Glutamatergic neuron (in vitro differentiated cells): ENCODE data around the gene AGR2. TPM values are rescaled to one million over a fixed set of nuclear protein-coding genes. Genes with fewer than 3 reads are reported as not detected.
A peak's percentile ranks its signal among the peaks of the same experiment; 100 is the strongest.

Experiments used
- DNase-seq: peaks from one replicate; pipeline ENCODE4 v3.0.0; 2022
- H3K27ac Mint-ChIP-seq: one replicate; pipeline ENCODE4 v1.8.0; 2020; ENCODE audit warnings: mild to moderate bottlenecking, mixed read lengths, inconsistent platforms; ENCODE audit not compliant: unreplicated experiment
- H3K27me3 Mint-ChIP-seq: one replicate; pipeline ENCODE4 v1.8.0; 2020; ENCODE audit warnings: mild to moderate bottlenecking, moderate library complexity, mixed read lengths, inconsistent platforms; ENCODE audit not compliant: unreplicated experiment
- H3K36me3 Mint-ChIP-seq: one replicate; pipeline ENCODE4 v1.8.0; 2020; ENCODE audit warnings: mild to moderate bottlenecking, mixed read lengths, inconsistent platforms; ENCODE audit not compliant: unreplicated experiment
- H3K4me1 Mint-ChIP-seq: one replicate; pipeline ENCODE4 v1.8.0; 2020; ENCODE audit warnings: mild to moderate bottlenecking, low read depth, mixed read lengths, inconsistent platforms; ENCODE audit not compliant: unreplicated experiment
- H3K4me3 Mint-ChIP-seq: one replicate; pipeline ENCODE4 v1.8.0; 2020; ENCODE audit warnings: mild to moderate bottlenecking, mixed read lengths, inconsistent platforms; ENCODE audit not compliant: unreplicated experiment
- H3K9me3 Mint-ChIP-seq: one replicate; pipeline ENCODE4 v1.8.0; 2020; ENCODE audit warnings: mild to moderate bottlenecking, moderate library complexity, mixed read lengths, inconsistent platforms; ENCODE audit not compliant: unreplicated experiment
- total RNA-seq: library from RNA; stranded (reverse); fragmentation: NEBNext Ultra II Directional; extraction: Animal tissue kit (Norgen Biotek cat#: 25700); gene quantifications from one replicate; pipeline ENCODE4 v1.2.1, GENCODE V29; 2021; ENCODE audit not compliant: unreplicated experiment
- TF ChIP-seq, protein P1 (sequence below): fragments of 200-600 bp; sonication (generic); IDR thresholded peaks from one replicate; pipeline ENCODE4 v1.5.0; 2021; ENCODE audit not compliant: partially characterized antibody, unreplicated experiment

AGR2 gene
- total RNA-seq, 1 donor from 2014 or later, result not detected

DNA sequence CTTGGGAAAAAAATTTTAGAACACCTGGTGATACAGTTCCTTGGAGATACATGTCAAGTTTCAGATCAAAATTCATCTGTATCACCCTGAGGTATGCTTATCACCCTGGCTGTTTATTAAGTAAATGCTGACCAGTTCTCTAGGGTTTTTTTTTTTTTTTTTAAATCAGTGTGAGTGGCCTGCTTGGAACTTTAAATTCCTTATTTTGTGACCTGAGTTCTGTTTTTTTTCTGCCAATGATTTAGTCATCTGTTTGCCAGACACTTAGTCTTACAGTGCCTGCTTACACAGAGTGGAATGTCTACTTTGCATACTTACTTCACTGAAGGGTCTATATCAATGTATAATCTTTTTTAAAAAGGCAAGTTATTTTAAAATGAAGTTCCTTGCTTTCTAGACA is 49.4 kb downstream of the AGR2 start:
- TF ChIP-seq, protein P1, sequence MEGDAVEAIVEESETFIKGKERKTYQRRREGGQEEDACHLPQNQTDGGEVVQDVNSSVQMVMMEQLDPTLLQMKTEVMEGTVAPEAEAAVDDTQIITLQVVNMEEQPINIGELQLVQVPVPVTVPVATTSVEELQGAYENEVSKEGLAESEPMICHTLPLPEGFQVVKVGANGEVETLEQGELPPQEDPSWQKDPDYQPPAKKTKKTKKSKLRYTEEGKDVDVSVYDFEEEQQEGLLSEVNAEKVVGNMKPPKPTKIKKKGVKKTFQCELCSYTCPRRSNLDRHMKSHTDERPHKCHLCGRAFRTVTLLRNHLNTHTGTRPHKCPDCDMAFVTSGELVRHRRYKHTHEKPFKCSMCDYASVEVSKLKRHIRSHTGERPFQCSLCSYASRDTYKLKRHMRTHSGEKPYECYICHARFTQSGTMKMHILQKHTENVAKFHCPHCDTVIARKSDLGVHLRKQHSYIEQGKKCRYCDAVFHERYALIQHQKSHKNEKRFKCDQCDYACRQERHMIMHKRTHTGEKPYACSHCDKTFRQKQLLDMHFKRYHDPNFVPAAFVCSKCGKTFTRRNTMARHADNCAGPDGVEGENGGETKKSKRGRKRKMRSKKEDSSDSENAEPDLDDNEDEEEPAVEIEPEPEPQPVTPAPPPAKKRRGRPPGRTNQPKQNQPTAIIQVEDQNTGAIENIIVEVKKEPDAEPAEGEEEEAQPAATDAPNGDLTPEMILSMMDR, result no peak
- no peak for DNase-seq
- peaks cover 13% of the 10 kb centered on the region for H3K4me1 Mint-ChIP-seq
- peaks cover 10% of the 10 kb centered on the region for H3K9me3 Mint-ChIP-seq
- H3K27ac Mint-ChIP-seq, result peak overlapping the region; percentile 91
- H3K36me3 Mint-ChIP-seq, result no peaks in the 10 kb centered on the region
- peak overlapping the region; percentile 90 for H3K4me3 Mint-ChIP-seq
- H3K27me3 Mint-ChIP-seq, result peaks cover 10% of the 10 kb centered on the region

GRCh38 chr7:16754856-16755317 is 49.9 kb downstream of the AGR2 start:
- H3K27me3 Mint-ChIP-seq, result peaks cover 12% of the 10 kb centered on the region
- H3K4me3 Mint-ChIP-seq, result peak overlapping the region; percentile 90
- TF ChIP-seq, protein P1, result no peak
- H3K4me1 Mint-ChIP-seq, result peaks cover 12% of the 10 kb centered on the region
- peaks cover 10% of the 10 kb centered on the region for H3K9me3 Mint-ChIP-seq
- no peak for DNase-seq
- H3K36me3 Mint-ChIP-seq, result no peaks in the 10 kb centered on the region
- peak overlapping the region; percentile 91 for H3K27ac Mint-ChIP-seq

GRCh38 chr7:16753932-16754855 is 50.6 kb downstream of the AGR2 start:
- DNase-seq, result peak; percentile 83
- H3K4me1 Mint-ChIP-seq, result peaks cover 11% of the 10 kb centered on the region
- H3K9me3 Mint-ChIP-seq, result peaks cover 11% of the 10 kb centered on the region
- peak overlapping the region; percentile 91 for H3K27ac Mint-ChIP-seq
- H3K4me3 Mint-ChIP-seq, result peak overlapping the region; percentile 90
- TF ChIP-seq, protein P1, result no peak
- H3K36me3 Mint-ChIP-seq, result no peaks in the 10 kb centered on the region
- peaks cover 14% of the 10 kb centered on the region for H3K27me3 Mint-ChIP-seq

DNA sequence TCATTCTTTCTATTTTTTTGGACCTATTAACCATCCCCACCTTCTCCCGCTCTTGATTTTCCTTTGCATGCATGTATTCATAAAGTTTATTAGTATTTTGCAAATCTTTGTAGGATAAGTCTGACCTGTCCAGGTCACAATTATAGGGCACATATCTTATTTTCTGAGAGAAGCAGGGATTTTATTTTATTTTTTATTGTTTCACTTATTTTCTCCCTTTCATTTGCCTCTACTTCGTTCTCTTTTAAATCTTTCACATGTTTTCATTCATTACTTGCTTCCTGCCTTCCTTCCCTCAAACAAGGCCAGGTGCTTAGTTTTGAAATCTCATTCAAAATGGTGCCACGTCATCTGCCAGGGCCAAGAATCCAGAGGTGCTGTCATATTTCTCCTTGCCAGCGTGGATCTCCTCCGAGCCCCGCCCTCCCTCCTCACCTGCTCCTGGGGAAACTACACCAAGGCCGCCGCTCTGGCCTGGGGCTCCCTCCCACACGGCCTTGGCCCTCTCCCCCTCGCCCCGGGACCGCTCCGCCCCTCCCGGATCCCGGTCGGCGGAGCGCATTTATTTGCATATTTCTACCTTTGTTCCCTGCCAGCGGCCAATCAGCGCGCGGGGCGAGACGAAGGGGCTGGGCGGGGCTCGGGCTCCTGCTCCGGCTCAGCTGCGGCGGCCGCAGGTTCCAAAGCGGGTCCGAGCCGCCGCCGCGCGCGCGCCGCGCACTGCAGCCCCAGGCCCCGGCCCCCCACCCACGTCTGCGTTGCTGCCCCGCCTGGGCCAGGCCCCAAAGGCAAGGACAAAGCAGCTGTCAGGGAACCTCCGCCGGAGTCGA is 51.5 kb downstream of the AGR2 start, which contains the start of gene TSPAN13:
Gene TSPAN13, plus strand, starts transcription at position 654 of the 830 bp plus-strand sequence. CDS start 213 bp downstream, outside the sequence.
- peaks cover 16% of the 10 kb centered on the region for H3K9me3 Mint-ChIP-seq
- peak within 1 kb of the TSS; percentile 91 for H3K27ac Mint-ChIP-seq
- TF ChIP-seq, protein P1, result no peak
- no peaks in the 10 kb centered on the region for H3K36me3 Mint-ChIP-seq
- peak within 1 kb of the TSS; percentile 90 for H3K4me3 Mint-ChIP-seq
- peak; percentile 92 for DNase-seq
- H3K27me3 Mint-ChIP-seq, result peaks cover 18% of the 10 kb centered on the region
- H3K4me1 Mint-ChIP-seq, result peaks cover 15% of the 10 kb centered on the region
